ENCODE data around the gene NR5A2.
A peak's percentile ranks its signal among the peaks of the same experiment; 100 is the strongest.

The NR5A2 gene

DNA sequence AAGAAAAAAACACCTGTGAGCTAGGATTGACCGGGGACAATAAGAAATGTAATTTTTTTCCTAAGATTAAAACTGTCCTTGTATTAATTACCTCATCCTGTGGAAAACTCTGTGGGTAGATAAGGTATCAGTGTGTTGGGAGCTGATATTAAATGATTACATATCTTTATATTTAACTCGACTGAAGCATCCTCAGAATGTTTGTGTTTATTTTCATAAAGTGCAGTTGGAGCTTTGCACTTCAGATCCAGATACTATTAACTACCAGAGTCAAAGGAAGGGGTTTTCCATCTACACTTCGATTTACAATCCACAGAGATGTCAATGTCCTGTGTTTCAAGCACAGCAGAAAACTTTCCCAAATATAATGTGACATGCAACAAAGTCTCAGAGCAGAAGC, 164.5 kb downstream of the NR5A2 start:
- TF ChIP-seq, protein P1, sequence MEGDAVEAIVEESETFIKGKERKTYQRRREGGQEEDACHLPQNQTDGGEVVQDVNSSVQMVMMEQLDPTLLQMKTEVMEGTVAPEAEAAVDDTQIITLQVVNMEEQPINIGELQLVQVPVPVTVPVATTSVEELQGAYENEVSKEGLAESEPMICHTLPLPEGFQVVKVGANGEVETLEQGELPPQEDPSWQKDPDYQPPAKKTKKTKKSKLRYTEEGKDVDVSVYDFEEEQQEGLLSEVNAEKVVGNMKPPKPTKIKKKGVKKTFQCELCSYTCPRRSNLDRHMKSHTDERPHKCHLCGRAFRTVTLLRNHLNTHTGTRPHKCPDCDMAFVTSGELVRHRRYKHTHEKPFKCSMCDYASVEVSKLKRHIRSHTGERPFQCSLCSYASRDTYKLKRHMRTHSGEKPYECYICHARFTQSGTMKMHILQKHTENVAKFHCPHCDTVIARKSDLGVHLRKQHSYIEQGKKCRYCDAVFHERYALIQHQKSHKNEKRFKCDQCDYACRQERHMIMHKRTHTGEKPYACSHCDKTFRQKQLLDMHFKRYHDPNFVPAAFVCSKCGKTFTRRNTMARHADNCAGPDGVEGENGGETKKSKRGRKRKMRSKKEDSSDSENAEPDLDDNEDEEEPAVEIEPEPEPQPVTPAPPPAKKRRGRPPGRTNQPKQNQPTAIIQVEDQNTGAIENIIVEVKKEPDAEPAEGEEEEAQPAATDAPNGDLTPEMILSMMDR (conservative IDR thresholded peaks at IDR 0.05; ENCODE audit: low read length), result no peak
- no peak overlapping the region for H3K4me3 ChIP-seq (ENCODE audit: low read length)
- DNase-seq (ENCODE audit: low read depth), result no peak

DNA sequence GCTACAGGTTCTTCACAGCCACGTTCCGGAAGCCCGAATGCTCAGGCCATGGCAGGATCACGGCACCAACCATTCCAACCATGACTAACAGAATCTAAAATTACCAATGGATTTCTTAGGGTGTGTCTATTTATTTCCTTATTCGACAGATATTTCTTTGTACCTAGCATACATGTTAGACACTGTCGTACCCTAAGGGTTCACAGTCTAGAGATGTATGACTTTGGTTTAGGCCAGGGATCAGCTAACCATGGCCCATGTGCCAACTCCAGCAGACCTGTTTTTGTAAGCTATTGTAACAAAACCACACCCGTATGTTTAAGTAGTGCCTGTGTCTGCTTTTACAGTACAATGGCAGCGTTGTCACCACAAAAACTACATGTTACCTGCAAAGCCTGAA, 167.0 kb downstream of the NR5A2 start:
- DNase-seq (ENCODE audit: low read depth), result no peak
- no peak overlapping the region for H3K4me3 ChIP-seq (ENCODE audit: low read length)
- TF ChIP-seq, protein P1 (conservative IDR thresholded peaks at IDR 0.05; ENCODE audit: low read length), result no peak

DNA sequence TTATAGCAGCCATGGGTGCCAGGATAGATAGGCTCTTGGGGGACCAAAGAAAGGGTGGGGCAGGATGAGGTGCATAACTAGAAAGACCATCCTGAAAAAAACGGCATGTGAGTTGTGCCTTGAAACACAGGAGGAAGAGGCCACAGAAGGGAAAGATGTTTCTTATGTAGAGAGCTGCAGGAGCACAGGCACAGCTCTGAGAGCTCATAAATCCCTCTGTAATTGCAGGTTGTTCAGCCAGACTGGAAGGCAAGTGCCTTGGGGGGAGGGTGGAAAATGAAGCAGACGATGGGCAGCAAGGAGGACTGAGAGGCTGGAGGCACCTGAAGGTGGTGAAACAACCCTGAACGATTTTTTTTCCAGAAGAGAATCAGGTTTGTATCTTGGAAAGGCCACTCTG, 170.7 kb downstream of the NR5A2 start:
- DNase-seq (ENCODE audit: low read depth), result no peak
- no peak overlapping the region for H3K4me3 ChIP-seq (ENCODE audit: low read length)
- TF ChIP-seq, protein P1 (conservative IDR thresholded peaks at IDR 0.05; ENCODE audit: low read length), result no peak

DNA sequence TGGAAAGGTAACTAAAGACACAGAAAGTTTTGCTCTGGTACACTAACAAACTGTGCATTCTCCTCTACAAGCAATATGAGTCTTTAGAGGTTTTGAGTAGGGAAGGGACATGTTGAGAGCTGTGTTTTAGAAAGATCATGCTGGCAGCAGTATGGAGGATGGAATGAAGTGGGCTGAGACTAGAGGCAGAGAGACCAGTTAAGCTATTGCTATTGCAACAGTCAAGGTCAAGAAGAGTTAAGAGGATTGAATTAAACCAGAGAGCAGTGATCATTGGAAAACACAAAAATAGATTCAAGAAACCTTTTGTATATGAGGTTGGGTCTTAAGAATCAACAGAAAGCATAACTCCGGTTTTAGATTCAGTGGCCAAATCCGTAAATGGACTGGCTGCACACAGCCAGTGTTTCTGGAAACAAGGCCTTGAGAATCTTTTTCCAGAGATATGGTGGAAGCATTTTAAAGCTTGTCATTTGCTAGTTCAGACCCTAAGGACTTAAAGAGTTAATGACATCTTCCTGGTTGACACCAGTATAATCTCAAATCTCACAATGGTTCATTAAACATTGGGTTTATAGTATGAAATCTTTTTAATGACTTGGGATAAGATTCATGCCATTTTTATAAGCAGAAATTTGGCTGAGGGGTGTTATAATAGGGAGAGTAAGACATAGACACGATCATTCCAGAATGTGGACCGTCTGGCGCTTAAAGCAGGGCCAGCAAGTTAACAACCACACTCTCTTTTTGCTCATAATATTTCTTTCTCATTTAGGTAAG, 177.9 kb downstream of the NR5A2 start:
- no peak for DNase-seq (ENCODE audit: low read depth)
- no peak overlapping the region for H3K4me3 ChIP-seq (ENCODE audit: low read length)
- TF ChIP-seq, protein P1 (conservative IDR thresholded peaks at IDR 0.05; ENCODE audit: low read length), result no peak

DNA sequence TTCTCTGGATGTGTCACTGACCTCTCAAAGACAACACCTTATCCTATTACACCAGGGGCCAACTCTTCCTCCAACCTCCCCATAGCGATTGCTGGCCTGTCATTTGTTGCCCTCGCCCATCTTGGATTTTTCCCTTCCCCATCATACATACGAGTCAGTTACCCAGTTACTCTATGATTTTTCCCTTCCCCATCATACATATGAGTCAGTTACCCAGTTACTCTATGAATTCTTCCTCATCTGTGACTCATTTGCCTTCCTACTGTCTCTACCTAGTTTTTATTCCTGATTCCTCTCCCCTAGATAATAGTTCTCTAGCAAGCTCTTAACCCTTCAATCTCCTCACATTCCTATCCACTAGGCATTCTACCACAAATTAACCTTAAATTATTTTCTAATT, 178.8 kb downstream of the NR5A2 start:
- TF ChIP-seq, protein P1 (conservative IDR thresholded peaks at IDR 0.05; ENCODE audit: low read length), result no peak
- no peak overlapping the region for H3K4me3 ChIP-seq (ENCODE audit: low read length)
- DNase-seq (ENCODE audit: low read depth), result peak; percentile 67

DNA sequence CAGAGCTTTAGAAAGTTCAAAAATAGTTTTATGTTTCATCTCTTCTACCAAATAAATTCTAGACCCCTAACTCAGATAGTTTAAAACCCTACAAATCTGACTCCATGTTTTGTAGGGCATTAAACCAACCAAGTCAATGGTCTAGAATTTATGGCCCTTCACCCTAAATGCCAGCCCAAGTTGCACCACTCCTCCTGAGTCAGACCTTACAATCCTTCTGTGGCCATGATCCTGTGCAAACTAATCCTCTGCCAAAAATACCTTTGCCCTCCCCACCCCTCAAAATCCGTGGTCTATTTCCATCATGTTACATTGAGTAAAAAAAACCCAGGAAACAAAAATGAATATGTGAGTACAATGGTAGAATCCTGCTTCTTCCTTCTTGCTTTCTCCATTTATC, 179.3 kb downstream of the NR5A2 start:
- TF ChIP-seq, protein P1 (conservative IDR thresholded peaks at IDR 0.05; ENCODE audit: low read length), result no peak
- no peak overlapping the region for H3K4me3 ChIP-seq (ENCODE audit: low read length)
- peak; percentile 46 for DNase-seq (ENCODE audit: low read depth)

DNA sequence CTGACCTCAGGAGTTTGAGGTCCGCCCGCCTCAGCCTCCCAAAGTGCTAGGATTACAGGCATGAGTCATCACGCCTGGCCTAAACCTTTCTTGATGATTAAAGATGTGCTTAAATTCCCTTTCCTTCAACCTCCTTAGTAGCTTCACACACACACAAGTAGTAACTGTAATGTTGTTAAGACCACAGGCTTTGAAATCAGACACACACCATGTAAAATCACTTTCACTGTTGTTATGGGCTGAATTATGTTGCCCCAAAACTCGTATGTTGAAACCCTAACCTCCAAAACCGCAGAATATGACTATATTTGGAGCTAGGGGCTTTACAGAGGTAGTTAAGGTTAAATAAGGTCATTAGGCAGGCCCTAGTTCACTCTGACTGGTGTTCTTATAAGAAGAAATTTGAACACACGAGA, 180.2 kb downstream of the NR5A2 start:
- DNase-seq (ENCODE audit: low read depth), result peak; percentile 59
- no peak overlapping the region for H3K4me3 ChIP-seq (ENCODE audit: low read length)
- TF ChIP-seq, protein P1 (conservative IDR thresholded peaks at IDR 0.05; ENCODE audit: low read length), result no peak

Data from AG10803 (cell line).